Stimulated activated CD8-positive, alpha-beta memory T cell treated with anti-CD3 and anti-CD28 coated beads, Interleukin-7, amount 100 ng/mL, for 48 hours (primary cell): ENCODE data around the gene STX7.

Experiments
- DNase-seq, 2 donors: peaks; one replicate each; pipeline ENCODE4 v3.0.0-alpha.2; 2020; ENCODE audit warnings: low read depth in 1 of 2; ENCODE audit errors: extremely low read depth in 1 of 2

The STX7 gene

GRCh38 chr6:132478266-132478665 is 34.6 kb downstream of the STX7 start:
- no peak for DNase-seq

DNA sequence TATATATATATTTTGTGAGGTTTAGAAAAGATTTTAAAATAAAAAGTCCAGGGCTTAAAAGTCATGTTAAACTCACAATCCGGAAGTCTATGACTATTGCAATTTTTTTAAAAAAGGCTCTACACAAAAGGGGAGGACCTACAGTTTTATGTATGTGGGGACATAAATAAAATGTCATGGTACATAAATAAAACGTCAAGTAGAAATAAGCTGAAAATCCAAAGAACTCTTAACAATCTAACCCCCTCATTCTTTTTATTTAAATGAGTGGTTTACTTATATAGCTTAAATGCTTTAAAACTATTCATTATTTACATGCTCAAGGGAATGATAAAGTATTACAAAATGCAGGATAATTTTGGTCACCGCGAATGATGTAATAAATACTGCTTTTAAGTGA is 36.2 kb downstream of the STX7 start:
- DNase-seq = no peak

- no peak for DNase-seq
Observed at GRCh38 chr6:132475925-132476324, 37.0 kb downstream of the STX7 start.

DNA sequence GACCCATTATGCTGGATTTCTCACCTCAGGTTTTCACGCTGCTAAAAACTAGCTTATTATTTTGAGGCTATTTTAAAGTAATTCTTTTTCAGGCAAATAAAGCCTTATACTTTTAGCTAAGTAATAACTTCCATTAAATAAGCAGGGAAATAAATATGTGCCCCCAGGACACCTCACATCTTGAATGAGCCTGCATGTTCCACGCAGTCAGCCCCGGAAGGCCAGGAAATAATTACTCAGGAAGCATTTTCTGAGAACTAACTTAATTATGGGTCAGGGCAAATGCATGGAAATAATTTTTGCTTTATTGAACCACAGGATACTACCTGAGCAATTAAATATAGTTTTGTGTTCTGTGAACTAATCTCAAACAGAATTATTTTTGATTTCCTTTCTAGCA is 41.1 kb downstream of the STX7 start:
- no peak for DNase-seq

GRCh38 chr6:132466952-132467351 is 46.0 kb downstream of the STX7 start:
- no peak for DNase-seq

DNA sequence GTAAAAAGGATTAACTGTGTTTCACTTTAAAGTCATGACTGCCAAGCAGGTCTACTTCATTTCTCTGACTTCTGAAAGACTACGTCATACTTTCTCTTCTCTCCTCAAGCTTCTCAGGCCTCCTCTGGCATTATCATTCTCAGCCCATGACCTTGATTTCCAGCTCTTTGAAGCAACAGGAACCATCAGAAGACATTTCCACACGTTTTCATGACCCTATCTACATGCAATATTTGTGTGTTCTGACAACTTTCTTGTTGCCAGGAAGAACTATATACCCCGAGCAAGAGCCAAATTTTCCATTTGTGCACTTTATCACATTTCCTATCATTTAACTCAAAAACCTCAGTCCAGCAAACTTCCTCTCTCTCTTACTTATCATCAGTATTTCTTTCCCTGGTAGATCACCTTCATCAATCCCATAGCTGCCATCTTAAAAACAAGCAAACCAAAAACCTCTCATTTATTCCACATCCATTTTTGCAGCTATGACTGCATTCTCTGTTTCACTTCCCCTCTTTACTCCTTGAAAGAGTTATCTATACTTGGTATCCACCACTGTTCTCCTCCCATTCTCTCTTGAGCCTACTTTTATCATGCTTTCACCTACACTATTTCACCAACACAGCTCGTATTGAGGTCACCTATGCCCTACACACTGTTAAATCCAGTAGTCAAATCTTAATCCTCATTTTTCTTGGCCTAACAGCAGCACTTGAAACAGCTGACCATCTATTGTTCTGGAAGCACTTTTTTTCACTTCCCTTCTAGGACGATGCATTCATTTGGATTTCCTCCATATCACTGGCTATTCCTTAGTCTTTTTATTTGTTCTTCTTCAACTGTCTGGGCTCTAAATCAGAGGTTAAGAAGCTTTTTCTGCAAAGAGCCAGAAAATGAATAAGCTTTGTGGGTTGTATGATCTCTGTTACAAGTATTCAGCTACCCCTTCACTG is 47.1 kb downstream of the STX7 start:
- DNase-seq = no peak

DNA sequence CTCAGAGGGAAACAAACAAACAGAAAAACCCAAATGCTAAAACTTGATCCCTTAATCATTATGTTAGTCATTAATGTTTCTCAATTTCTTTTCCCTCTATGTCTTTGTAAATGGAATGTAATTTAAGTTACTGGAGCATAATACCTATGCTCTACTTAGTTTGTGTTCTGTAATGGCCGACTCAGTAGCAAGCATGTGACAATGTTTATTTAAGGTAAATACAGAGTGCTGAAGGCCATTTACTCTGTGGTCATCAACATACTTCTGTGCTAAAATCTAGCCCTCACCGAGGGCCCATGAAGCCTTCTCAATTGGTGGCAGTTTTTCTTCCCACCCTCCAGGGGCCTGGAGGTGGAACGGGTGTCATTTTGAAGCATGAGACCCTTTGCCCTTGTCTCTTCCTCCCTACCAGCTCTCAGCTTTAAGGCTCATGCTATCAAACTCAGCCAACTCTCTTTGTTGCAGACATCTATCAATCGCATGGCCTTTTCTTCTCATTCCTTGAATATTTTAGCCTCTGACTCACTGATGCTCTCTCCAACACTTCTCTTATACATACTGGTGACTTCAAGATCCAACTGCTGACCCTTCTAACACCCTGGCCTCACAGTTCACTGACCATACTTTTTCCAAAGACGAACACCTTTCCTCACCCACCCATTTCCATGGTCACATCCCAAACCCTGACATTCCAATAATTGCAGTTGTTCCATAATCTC is 48.2 kb downstream of the STX7 start:
- no peak for DNase-seq

- no peak for DNase-seq
Observed at GRCh38 chr6:132461958-132462357, 51.0 kb downstream of the STX7 start.

GRCh38 chr6:132459605-132459952 is 53.3 kb downstream of the STX7 start:
- DNase-seq = no peak

GRCh38 chr6:132458887-132459604 is 53.9 kb downstream of the STX7 start:
- no peak for DNase-seq

GRCh38 chr6:132456700-132457143 is 56.2 kb downstream of the STX7 start:
- no peak for DNase-seq

DNA sequence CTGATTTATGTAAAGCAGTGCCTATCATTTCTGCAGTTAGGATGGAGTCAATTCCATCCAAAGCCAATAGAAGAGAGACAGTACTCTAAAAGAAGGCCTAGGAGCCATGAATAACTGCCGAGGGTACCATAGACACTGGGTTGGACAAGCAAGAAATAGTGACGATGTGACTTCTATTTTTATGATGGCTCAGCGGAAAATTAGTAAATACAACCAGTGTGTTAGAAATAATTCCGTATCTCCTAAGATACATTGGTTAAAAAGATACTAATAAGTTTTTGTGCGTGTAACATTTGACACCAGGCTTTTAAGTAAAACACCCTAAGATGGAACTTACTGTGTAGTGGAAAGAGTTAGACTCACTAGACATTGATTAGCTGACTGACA is 66.1 kb downstream of the STX7 start:
- DNase-seq = no peak

GRCh38 chr6:132446141-132446854 is 66.6 kb downstream of the STX7 start:
- DNase-seq = no peak

- no peak for DNase-seq
Observed at GRCh38 chr6:132445201-132445951, 67.5 kb downstream of the STX7 start.

- DNase-seq = no peak
Observed at GRCh38 chr6:132443206-132443605, 69.7 kb downstream of the STX7 start.

DNA sequence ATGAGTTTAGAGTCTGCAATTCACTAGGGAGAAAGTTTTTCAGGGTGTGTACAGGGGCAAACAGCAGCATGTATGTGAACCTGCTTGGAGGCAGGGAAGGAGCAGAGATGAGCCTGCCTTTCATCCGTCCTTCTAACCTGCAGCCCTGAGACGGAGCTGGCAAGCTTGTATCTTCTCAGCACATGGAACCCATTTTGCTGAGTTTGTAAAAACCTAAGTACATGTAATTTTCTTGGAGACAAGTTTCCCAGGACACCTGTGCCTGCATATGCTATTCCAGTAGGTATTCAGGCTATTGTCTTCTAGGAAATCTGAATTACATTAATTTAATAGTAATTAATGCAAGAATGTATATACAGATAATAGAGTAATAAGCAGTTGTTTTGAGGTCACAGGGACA is 82.8 kb downstream of the STX7 start:
- no peak for DNase-seq

DNA sequence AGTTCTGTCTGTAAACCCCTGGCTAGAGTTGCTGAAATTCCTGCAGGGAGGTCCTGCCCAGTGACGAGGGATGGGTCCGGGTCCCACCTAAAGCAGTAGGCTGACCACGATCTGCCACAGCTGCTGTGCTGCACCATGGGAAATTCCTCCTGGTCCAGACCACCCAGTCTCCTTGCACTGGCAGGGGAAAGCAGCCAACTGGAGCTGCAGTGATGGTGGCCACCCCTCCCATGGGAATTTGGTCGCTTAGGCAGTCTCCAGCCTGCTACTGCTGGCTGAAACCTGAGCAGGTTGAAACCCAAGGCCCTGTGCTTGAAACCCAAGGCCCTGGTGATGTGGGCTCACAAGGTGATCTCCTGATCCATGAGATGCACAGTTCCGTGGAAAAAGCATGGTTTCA is 87.7 kb downstream of the STX7 start:
- DNase-seq = no peak

- no peak for DNase-seq
Observed at GRCh38 chr6:132423839-132424238, 89.1 kb downstream of the STX7 start.

GRCh38 chr6:132418235-132418965 is 94.5 kb downstream of the STX7 start:
- no peak for DNase-seq
